GM21737 (cell line): ENCODE measurements around the gene PCGF6.

Experiments
- ATAC-seq: cut with Tn5 transposase; IDR thresholded peaks from one replicate; pipeline ENCODE4 v1.9.1; 2021; ENCODE audit warnings: mild to moderate bottlenecking, moderate library complexity; ENCODE audit not compliant: unreplicated experiment

Gene PCGF6

DNA sequence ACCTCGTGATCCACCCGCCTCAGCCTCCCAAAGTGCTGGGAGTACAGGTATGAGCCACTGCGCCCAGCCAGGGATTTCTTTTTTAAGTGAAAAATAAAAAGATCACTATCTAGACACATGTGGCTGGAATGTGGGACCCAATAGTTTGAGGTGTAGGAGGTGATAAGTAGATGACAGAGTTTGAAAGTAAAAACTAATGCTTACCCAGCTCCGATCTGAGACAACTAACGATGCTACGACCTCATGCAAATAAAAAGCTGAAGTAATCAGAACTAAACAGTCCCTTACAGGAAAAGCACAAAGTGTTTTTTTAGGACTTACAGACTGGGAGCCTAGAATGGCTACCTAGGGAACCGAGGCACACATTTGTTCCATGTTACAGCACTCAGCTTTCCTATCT, 23.0 kb downstream of the PCGF6 start:
- ATAC-seq: no peak

GRCh38 chr10:103316087-103316486, 34.9 kb downstream of the PCGF6 start:
- no peak for ATAC-seq

DNA sequence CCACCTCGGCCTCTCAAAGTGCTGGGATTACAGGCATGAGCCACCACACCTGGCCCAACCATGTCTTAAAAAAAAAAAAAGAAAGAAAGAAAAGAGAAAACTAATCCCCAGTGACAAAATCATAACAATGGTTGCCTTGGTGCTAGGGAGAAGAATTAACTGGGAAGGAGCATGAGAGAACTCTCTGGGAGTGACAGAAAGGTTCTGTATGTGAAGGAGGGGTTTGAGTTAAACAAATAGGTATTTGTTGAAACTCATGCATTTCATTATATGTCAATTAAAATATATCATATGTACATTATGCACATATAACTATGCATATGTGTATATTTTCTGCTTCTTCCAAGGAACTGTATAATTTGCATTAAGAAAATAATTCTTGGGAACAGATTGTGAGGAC, 40.7 kb downstream of the PCGF6 start:
- no peak for ATAC-seq

GRCh38 chr10:103307594-103307993, 43.3 kb downstream of the PCGF6 start:
- ATAC-seq: no peak

DNA sequence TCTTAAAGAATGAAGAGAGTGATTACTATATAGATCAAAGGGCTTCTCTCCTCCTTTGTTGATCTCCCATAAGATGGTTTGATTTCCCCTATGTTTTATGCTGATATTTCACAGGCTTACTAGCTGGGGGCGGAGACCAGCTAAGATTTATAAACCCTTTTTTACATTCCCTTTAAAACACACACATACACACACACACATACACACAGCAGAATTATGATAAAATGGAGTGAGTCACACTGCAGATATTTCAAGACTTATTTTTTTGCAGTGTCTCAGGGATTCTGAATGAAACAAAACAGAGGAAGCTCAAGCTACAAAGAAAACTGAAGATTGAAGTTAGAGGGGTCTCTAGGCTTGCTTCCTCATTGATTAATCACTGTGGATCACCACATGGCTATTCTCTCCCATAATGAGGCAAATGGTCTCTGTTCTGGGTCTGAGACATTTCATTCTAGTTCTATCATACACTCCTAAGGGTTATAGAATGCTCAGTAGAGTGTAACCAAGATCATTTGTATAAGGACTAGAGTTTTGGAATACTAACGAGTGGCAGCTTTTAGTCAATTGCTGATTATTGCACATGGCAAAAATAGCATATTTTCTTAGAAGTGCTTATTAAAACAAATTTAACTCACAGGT, 55.4 kb downstream of the PCGF6 start:
- no peak for ATAC-seq

DNA sequence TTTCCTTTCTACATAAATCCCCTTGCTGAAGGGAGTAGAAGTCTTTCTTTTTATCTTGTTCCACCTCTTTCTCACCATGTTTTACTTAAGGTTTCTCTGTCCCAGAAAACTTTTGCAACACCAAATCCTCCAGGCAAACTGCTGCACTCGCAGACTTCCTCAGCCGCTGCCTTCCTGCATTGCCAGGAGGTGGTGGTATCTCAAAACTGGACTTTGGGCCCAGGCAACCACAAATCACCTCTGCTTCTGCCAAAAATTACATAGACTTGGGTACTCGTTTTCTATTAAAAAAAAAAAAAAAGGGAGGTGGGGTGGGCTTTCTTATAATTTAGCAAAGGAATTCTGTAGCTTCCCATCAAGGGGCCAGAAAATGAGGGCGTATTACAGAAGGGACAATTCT, 59.4 kb downstream of the PCGF6 start:
- ATAC-seq: no peak

DNA sequence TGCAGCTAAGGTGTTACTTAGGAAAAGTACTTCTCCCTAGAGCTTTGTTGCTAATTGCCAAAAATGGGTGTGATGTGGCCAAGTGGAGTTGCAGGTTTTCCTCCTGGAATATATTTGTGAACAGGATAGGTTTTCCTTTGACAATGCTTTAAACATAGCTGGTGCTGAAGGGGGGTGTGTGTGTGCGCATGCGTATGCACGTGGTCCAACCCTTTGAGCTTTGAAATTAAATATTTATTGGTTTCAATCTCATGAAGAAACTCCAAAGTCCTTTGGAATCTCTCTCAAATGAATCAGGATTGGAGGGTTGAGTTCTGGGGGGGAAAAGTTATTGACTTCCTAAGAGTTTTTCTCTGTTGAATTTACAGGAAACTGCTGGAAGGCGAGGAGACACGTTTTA, 62.9 kb downstream of the PCGF6 start:
- no peak for ATAC-seq

DNA sequence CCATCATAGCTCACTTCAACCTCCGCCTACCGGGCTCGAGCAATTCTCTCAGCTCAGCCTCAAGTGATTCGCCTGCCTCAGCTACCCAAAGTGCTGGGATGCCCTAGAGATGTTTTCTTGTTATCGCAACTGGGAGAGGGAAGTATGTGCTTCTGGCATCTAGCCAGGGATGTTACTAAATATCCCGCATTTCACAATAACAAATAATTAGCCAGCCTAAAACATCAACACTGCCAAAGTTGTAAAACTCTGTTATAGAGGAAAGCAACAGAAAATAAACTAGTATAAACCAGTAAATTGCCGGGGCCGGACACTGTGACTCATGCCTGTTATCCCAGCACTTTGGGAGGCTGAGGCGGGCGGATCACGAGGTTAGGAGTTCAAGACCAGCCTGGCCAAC, 66.8 kb downstream of the PCGF6 start:
- no peak for ATAC-seq

DNA sequence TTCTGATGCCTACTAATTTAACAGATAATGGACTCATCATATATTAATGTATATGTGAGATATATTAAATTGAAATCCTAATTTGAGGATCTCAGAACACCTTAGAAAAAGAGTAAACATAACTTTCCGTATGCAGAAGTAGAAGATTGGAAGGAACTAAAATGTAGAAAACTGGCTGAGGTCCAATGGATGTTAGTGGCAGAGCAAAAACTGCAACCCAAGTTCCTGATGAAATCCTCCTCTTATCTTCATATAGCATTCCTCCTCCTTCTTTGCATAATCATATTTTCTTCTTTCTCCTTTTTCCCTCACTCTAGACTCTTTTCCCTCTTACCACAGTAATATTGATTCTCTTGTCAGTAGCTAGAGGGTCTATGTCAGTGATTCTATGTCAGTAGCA, 68.0 kb downstream of the PCGF6 start:
- ATAC-seq: no peak

- ATAC-seq: no peak
Observed at GRCh38 chr10:103281753-103282152, 69.2 kb downstream of the PCGF6 start.

- ATAC-seq: no peak
Observed at GRCh38 chr10:103280506-103280905, 70.4 kb downstream of the PCGF6 start.

- no peak for ATAC-seq
Observed at GRCh38 chr10:103280031-103280430, 70.9 kb downstream of the PCGF6 start.

DNA sequence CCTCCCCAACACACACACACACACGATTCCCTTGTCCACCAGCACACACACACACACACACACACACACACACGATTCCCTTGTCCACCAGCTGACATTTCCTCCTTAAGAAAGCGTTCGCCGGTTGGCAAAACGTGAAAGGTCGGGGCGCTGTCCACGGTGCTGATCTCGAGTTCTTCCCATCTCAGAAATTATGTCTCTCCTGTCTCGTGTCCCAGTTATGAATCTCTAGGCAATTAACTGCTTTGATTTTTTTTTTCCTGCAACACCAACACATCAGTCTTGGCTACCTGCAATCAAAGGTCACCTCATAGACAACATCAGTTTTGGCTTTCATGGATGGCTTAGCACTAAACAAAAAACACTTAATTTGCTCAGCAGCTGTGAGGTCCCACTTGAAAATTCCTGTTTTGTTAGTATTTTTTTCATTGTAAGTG, 72.1 kb downstream of the PCGF6 start:
- no peak for ATAC-seq

- no peak for ATAC-seq
Observed at GRCh38 chr10:103278537-103278823, 72.5 kb downstream of the PCGF6 start.

DNA sequence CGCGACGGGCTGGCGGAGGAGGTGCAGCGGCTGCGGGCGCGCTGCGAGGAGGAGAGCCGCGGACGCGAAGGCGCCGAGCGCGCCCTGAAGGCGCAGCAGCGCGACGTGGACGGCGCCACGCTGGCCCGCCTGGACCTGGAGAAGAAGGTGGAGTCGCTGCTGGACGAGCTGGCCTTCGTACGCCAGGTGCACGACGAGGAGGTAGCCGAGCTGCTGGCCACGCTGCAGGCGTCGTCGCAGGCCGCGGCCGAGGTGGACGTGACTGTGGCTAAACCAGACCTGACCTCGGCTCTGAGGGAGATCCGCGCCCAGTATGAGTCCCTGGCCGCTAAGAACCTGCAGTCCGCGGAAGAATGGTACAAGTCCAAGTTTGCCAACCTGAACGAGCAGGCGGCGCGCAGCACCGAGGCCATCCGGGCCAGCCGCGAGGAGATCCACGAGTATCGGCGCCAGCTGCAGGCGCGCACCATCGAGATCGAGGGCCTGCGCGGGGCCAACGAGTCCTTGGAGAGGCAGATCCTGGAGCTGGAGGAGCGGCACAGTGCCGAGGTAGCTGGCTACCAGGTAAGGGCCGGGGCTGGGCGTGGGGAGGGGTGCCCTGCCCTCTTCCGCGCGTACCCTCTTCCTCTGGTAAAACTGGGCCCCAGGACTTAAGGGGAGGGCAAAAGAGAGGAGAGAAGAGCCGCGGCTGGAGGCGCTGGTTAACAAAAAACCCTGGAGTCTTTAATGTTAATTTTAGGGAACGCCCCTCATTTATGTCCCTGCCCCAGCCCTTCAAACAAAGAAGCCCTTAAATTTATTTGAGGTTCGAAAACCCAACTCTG, 73.0 kb downstream of the PCGF6 start:
- ATAC-seq: no peak

GRCh38 chr10:103276896-103277712, 73.8 kb downstream of the PCGF6 start, which contains the start of gene INA:
Gene INA, plus strand, starts transcription at chr10:103277138. Its CDS starts 74 bp downstream, at chr10:103277212.
- ATAC-seq: no peak

DNA sequence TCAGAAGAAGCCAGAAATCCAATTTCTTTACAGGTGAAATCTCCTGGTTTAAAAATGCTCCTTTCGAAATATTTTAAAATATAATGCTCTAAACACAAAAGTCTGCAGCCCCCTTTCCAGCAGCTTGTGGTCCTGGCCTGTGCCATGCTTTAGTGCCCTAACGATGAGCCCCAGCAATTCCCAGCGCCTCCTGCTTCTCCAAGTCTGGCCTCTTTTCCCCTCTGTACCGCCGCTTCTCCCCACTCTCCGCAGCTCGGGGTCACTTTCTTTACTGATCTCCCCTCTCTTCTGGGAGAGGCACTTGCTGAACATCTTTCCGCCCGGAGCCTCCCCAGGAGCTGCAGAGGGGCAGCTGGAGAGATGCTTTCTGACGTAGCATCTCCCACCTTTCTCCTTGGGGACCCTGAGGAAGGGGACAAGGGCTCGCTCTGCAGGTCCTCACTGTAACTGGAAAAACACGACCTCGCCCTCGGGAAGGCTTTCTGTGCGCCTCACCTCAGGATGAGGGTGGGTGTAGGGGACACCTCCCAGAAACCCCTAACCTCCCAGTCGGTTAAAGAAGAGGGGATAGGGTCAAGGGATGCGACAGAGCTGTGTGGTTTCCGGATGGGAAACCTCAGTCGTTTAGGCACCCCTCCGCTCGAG, 74.6 kb downstream of the PCGF6 start:
- ATAC-seq: no peak

DNA sequence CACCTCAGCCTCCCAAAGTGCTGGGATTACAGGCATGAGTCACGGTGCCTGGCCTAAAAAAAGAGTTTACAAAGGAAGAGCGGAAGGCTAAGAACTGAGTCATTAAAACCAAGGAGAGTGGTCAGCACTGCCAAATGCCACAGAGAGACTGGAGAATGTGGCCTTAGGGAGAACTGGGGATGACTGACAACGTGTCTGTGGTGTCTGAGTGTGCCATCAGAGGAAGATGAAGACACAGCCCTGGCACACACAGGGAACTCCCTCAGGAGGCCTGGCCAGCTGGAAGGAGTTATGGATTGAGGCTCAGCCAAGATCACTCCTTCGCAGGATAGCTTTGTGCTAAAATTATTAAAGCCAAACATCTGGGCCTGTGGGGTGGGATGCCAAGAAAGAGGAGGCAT, 77.9 kb downstream of the PCGF6 start:
- ATAC-seq: no peak

DNA sequence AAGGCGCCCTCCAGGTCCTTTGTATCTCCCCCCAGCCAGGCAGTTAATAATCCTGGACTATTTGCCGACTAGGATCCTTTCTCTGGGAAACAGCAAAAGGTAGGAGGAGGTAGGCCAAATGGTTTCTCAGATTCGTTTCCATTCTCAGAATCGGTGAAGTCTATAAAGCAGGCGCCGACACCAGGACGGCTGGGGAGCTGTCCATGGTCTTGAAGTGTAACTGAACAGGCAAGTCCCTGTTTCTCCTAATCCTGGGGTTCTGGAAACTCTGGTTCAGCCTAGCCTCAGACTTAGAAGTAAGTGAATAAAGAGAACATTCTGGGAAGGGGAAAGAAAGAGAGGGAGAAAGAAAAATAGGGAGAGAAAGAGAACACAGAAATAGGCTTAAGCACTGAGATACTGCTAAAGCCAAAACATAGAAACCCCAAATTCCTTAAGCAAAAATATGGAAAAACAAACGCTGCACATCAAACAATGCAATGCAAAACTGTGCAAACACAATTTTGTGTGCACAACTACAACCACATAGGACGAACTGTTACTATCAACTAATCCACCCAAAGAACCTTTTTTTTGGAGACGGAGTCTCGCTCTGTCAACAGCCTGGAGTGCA, 85.1 kb downstream of the PCGF6 start:
- ATAC-seq: no peak

DNA sequence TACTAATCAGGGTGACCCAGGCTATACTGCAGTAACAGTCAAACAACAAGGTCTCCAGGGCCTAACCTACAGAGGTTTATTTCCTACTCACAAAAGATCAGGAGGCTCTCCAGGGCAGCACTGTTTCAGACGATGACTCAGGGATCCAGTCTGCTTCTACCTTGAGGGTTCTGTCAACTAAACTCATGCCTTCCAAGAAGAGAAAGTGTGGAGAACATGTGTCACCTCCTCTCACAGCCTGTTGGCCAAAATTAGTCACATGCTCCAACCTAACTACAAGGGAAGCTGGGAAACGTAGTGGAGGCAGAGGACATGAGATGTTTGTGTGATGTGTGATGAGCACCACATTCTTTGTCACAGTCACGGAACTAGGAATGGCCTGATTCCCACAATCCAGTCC, 88.7 kb downstream of the PCGF6 start:
- ATAC-seq: no peak

DNA sequence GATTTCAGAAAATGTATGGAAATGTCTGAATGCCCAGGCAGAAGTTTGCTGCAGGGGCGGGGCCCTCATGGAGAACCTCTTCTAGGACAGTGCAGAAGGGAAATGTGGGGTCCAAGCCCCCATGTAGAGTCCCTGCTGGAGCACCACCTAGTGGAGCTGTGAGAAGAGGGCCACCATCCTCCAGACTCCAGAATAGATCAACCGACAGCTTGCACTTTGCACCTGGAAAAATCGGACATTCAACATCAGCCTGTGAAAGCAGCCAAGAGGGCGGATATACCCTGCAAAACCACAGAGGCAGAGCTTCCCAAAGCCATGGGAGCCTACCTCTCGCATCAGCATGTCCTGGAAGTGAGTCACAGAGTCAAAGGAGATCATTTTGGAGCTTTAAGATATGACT, 91.0 kb downstream of the PCGF6 start:
- ATAC-seq: no peak
